Measurements from ENCODE around the gene ABLIM2. TPM values are rescaled to one million over a fixed set of nuclear protein-coding genes. Genes with fewer than 3 reads are reported as not detected.
A peak's percentile ranks its signal among the peaks of the same experiment; 100 is the strongest.

ABLIM2 gene
- total and polyA plus RNA-seq, 10 of the 15 experiments (the other 5 are each of a cell fraction or from before 2014, with no cell fraction given): 0.03 to 0.15 (median 0.05) TPM; not detected in 7

- ATAC-seq: no peak
- intact Hi-C loops (cut with micrococcal nuclease; ENCODE audit: unreplicated experiment): no loop called here
- POLR2A ChIA-PET: no interaction called here
- no peak overlapping the region for H3K27ac ChIP-seq (ENCODE audit: control insufficient read depth, insufficient read depth)
- in situ Hi-C loops (cut with MboI): no loop called here
- no peak for FAIRE-seq
- H3K9ac ChIP-seq (ENCODE audit: control insufficient read depth, insufficient read depth, low read length): no peak overlapping the region
- no peaks in the 10 kb centered on the region for H4K20me1 ChIP-seq (ENCODE audit: control insufficient read depth, insufficient read depth)
- H3K4me2 ChIP-seq (ENCODE audit: control insufficient read depth, insufficient read depth): peak overlapping the region; percentile 35; the same call in 1 of the 2 replicates
- no peaks in the 10 kb centered on the region for H3K9me3 ChIP-seq (replicated peaks; ENCODE audit: control insufficient read depth, insufficient read depth, low read length)
- RAD21 ChIA-PET (ENCODE audit: unreplicated experiment): no interaction called here
- H3K27me3 ChIP-seq (replicated peaks in 1 of 2; ENCODE audit: control insufficient read depth in 2 of 2, insufficient read depth in 2 of 2, low read length in 1 of 2): no peaks in the 10 kb centered on the region
- DNase-seq (ENCODE audit: low read depth, low spot score): no peak
- SMC1A ChIA-PET (ENCODE audit: uncharacterized antibody, unreplicated experiment): no interaction called here
- H3K4me3 ChIP-seq: peak overlapping the region; percentile 36; the same call in 1 of the 2 replicates
- no TSS peak for BruUV-seq (replicated peaks)
- WGBS (ENCODE audit: insufficient coverage, insufficient replicate concordance, low lambda C conversion rate, missing lambda C conversion rate): 91% methylated on average over 29 of the region's 31 CpGs
- H3K36me3 ChIP-seq (ENCODE audit: control insufficient read depth in 2 of 2, insufficient read depth in 2 of 2, low read length in 1 of 2): peaks cover 7 to 8% of the 10 kb centered on the region in 2 experiments; a peak in 3 of 4 replicates
- TF ChIP-seq BCL11A (IDR thresholded peaks at IDR 0.05; ENCODE audit: low read depth, low read length) (no peak), NFXL1 (IDR thresholded peaks at IDR 0.05; ENCODE audit: borderline replicate concordance) (peak; percentile 84; the same call in 1 of the 2 replicates), SMC3 (IDR thresholded peaks at IDR 0.05; ENCODE audit: borderline replicate concordance, low read length) (no peak)
- peaks cover 52% of the 10 kb centered on the region for H3K4me1 ChIP-seq (ENCODE audit: control insufficient read depth, insufficient read depth, low read length)
- CTCF ChIA-PET: interaction anchor here (1.2 to 1.6 kb wide), 2 partner anchors 28 to 198 kb away, joined by 3 to 6 read pairs; no protein-coding TSS in a partner anchor
- peaks cover 54% of the 10 kb centered on the region for H3K79me2 ChIP-seq (ENCODE audit: control insufficient read depth, insufficient read depth, low read length)
- H2AFZ ChIP-seq (ENCODE audit: control insufficient read depth, low read depth, low read length): no peak overlapping the region
Measured at GRCh38 chr4:8204576-8205227, 46.1 kb upstream of the ABLIM2 start.

GRCh38 chr4:8203817-8204216 lies 45.2 kb upstream of the ABLIM2 start:
- H3K4me3 ChIP-seq: peak overlapping the region; percentile 74; the same call in 1 of the 2 replicates
- POLR2A ChIA-PET: no interaction called here
- H3K4me1 ChIP-seq (ENCODE audit: control insufficient read depth, insufficient read depth, low read length): peaks cover 54% of the 10 kb centered on the region
- no peak for TF ChIP-seq ETV6 (conservative IDR thresholded peaks at IDR 0.05 in 1 of 2, IDR thresholded peaks at IDR 0.05 in 1 of 2; ENCODE audit: borderline replicate concordance in 1 of 2, low read depth in 1 of 2)
- no peak for TF ChIP-seq REST (IDR thresholded peaks at IDR 0.05; ENCODE audit: low read depth, low read length)
- TF ChIP-seq KLF5 (IDR thresholded peaks at IDR 0.05; ENCODE audit: partially characterized antibody): no peak
- no peak for TF ChIP-seq PAX5 (IDR thresholded peaks at IDR 0.05; ENCODE audit: borderline replicate concordance, low read depth, low read length)
- no peak for TF ChIP-seq MEF2B (IDR thresholded peaks at IDR 0.05; ENCODE audit: partially characterized antibody, poor library complexity, severe bottlenecking)
- no peak for TF ChIP-seq MEF2A (IDR thresholded peaks at IDR 0.05; ENCODE audit: insufficient read depth, low read depth, low read length)
- no peak for TF ChIP-seq ZNF207 (IDR thresholded peaks at IDR 0.05; ENCODE audit: borderline replicate concordance)
- TF ChIP-seq ZNF217 (IDR thresholded peaks at IDR 0.05): no peak
- no peak for TF ChIP-seq BCL11A (IDR thresholded peaks at IDR 0.05; ENCODE audit: low read depth, low read length)
- no peak for TF ChIP-seq STAT1 (conservative IDR thresholded peaks at IDR 0.05)

More at GRCh38 chr4:8203817-8204216, 45.2 kb upstream of the ABLIM2 start:
- H2AFZ ChIP-seq (ENCODE audit: control insufficient read depth, low read depth, low read length): no peak overlapping the region
- ATAC-seq (no peak), DNase-seq (ENCODE audit: low read depth, low spot score) (no peak), FAIRE-seq (no peak)
- H3K9ac ChIP-seq (ENCODE audit: control insufficient read depth, insufficient read depth, low read length): no peak overlapping the region
- ChIA-PET SMC1A (ENCODE audit: uncharacterized antibody, unreplicated experiment) (interaction anchor here (1.9 to 3.0 kb wide), 2 partner anchors 11 to 25 kb away, joined by 5 to 16 read pairs; no protein-coding TSS in a partner anchor), RAD21 (ENCODE audit: unreplicated experiment) (interaction anchor here (2.7 kb wide), 1 partner anchor 27 kb away, joined by 18 read pairs; no protein-coding TSS in a partner anchor), CTCF (interaction anchor here (0.9 to 1.6 kb wide), 3 partner anchors 12 to 199 kb away, joined by 3 to 6 read pairs (median 3); no protein-coding TSS in a partner anchor)
- no TSS peak for BruUV-seq (replicated peaks)
- peaks cover 7 to 8% of the 10 kb centered on the region in 2 experiments; a peak in 3 of 4 replicates for H3K36me3 ChIP-seq (ENCODE audit: control insufficient read depth in 2 of 2, insufficient read depth in 2 of 2, low read length in 1 of 2)
- WGBS (ENCODE audit: insufficient coverage, insufficient replicate concordance, low lambda C conversion rate, missing lambda C conversion rate): 84% methylated on average over 10 of the region's 10 CpGs
- intact Hi-C loops (cut with micrococcal nuclease; ENCODE audit: unreplicated experiment) (no loop called here), in situ Hi-C loops (cut with MboI) (no loop called here)
- peaks cover 60% of the 10 kb centered on the region for H3K79me2 ChIP-seq (ENCODE audit: control insufficient read depth, insufficient read depth, low read length)
- H3K4me2 ChIP-seq (ENCODE audit: control insufficient read depth, insufficient read depth): peak overlapping the region; percentile 100; the same call in 1 of the 2 replicates
- no peaks in the 10 kb centered on the region for H3K9me3 ChIP-seq (replicated peaks; ENCODE audit: control insufficient read depth, insufficient read depth, low read length)
- H3K27me3 ChIP-seq (replicated peaks in 1 of 2; ENCODE audit: control insufficient read depth in 2 of 2, insufficient read depth in 2 of 2, low read length in 1 of 2): no peaks in the 10 kb centered on the region
- H4K20me1 ChIP-seq (ENCODE audit: control insufficient read depth, insufficient read depth): no peaks in the 10 kb centered on the region
- H3K27ac ChIP-seq (ENCODE audit: control insufficient read depth, insufficient read depth): no peak overlapping the region
